ENCODE data around the gene LINC00632. TPM values are rescaled to one million over a fixed set of nuclear protein-coding genes. Genes with fewer than 3 reads are reported as not detected.
"Not testable (repeated sequence)": the region's sequence is repeated elsewhere in the genome, so short reads cannot be mapped to it uniquely, and the experiment has no call there.

LINC00632 gene
- 5.8 and 6.3 TPM in 2 replicates for total RNA-seq (2014; rRNA removed)
- 11.4 TPM for polyA plus RNA-seq (2012)

- no peak for DNase-seq (ENCODE audit: low read depth)
These were observed at the start of gene LINC00632 for GRCh38 chrX:140709421-140709846. TSS of gene LINC00632 (plus strand) at chrX:140709759.

GRCh38 chrX:140661643-140662042 is 47.9 kb upstream of the LINC00632 start:
- DNase-seq (ENCODE audit: low read depth) = no peak

- peak; percentile 20 for DNase-seq (ENCODE audit: low read depth)
These were observed 44.6 kb upstream of the LINC00632 start for GRCh38 chrX:140664939-140665338.

GRCh38 chrX:140672840-140673731 is 36.5 kb upstream of the LINC00632 start:
- DNase-seq (ENCODE audit: low read depth) = no peak

- no peak for DNase-seq (ENCODE audit: low read depth)
These were observed 21.9 kb upstream of the LINC00632 start for GRCh38 chrX:140687706-140688105.

GRCh38 chrX:140691596-140691995 is 18.0 kb upstream of the LINC00632 start:
- DNase-seq (ENCODE audit: low read depth) = not testable (repeated sequence)

- no peak for DNase-seq (ENCODE audit: low read depth)
These were observed 11.9 kb upstream of the LINC00632 start for GRCh38 chrX:140697618-140698017.

GRCh38 chrX:140701480-140701879 is 8.1 kb upstream of the LINC00632 start:
- DNase-seq (ENCODE audit: low read depth) = peak; percentile 9

GRCh38 chrX:140710710-140711109 is 1.2 kb downstream of the LINC00632 start:
- DNase-seq (ENCODE audit: low read depth) = no peak

- no peak for DNase-seq (ENCODE audit: low read depth)
These were observed 2.3 kb downstream of the LINC00632 start for GRCh38 chrX:140711894-140712293.

GRCh38 chrX:140712413-140713173 is 3.0 kb downstream of the LINC00632 start:
- DNase-seq (ENCODE audit: low read depth) = peak; percentile 17

GRCh38 chrX:140713174-140713539 is 3.6 kb downstream of the LINC00632 start:
- no peak for DNase-seq (ENCODE audit: low read depth)

- no peak for DNase-seq (ENCODE audit: low read depth)
These were observed 6.2 kb downstream of the LINC00632 start for GRCh38 chrX:140715787-140716186.

- DNase-seq (ENCODE audit: low read depth) = no peak
These were observed 13.7 kb downstream of the LINC00632 start for GRCh38 chrX:140723121-140723715.

GRCh38 chrX:140724309-140724708 is 14.8 kb downstream of the LINC00632 start:
- no peak for DNase-seq (ENCODE audit: low read depth)

GRCh38 chrX:140724736-140725135 is 15.2 kb downstream of the LINC00632 start:
- DNase-seq (ENCODE audit: low read depth) = no peak

- no peak for DNase-seq (ENCODE audit: low read depth)
These were observed 15.9 kb downstream of the LINC00632 start for GRCh38 chrX:140725500-140725899.

- DNase-seq (ENCODE audit: low read depth) = peak; percentile 25
These were observed 24.3 kb downstream of the LINC00632 start for GRCh38 chrX:140733766-140734342.

GRCh38 chrX:140744085-140744484 is 34.5 kb downstream of the LINC00632 start:
- no peak for DNase-seq (ENCODE audit: low read depth)

- DNase-seq (ENCODE audit: low read depth) = no peak
These were observed 47.4 kb downstream of the LINC00632 start for GRCh38 chrX:140756941-140757340.

- peak; percentile 63 for DNase-seq (ENCODE audit: low read depth)
These were observed 52.5 kb downstream of the LINC00632 start for GRCh38 chrX:140762061-140762460.

Data from LHCN-M2 (cell line).